ACC112 (cell line): ENCODE results near the gene PRPF8.

Experiments used
- H2AFZ ChIP-seq: fragments of 200-600 bp; sonication (generic); one replicate; pipeline ENCODE4 v1.6.0; 2017; ENCODE audit warnings: antibody characterized with exemption, low read length; ENCODE audit not compliant: unreplicated experiment
- H3K27ac ChIP-seq: fragments of 200-600 bp; sonication (generic); 2 replicates; pipeline ENCODE4 v1.5.1; 2014; ENCODE audit warnings: low read depth, mild to moderate bottlenecking, antibody characterized with exemption, low read length, moderate library complexity
- H3K27me3 ChIP-seq: fragments of 200-600 bp; sonication (generic); 2 replicates; pipeline ENCODE4 v1.6.1; 2014; ENCODE audit warnings: mild to moderate bottlenecking, antibody characterized with exemption, low read length, moderate library complexity, mixed read lengths; ENCODE audit not compliant: insufficient read depth
- H3K36me3 ChIP-seq: fragments of 200-600 bp; sonication (generic); 2 replicates; pipeline ENCODE4 v1.6.1; 2016; ENCODE audit warnings: mild to moderate bottlenecking, antibody characterized with exemption, low read length, moderate library complexity, mixed read lengths; ENCODE audit not compliant: insufficient read depth
- H3K4me1 ChIP-seq: fragments of 200-600 bp; sonication (generic); one replicate; pipeline ENCODE4 v1.6.1; 2016; ENCODE audit warnings: low read length, mixed read lengths; ENCODE audit not compliant: insufficient read depth, unreplicated experiment, control insufficient read depth
- H3K4me3 ChIP-seq: fragments of 200-600 bp; sonication (generic); 2 replicates; pipeline ENCODE4 v1.5.1; 2014; ENCODE audit warnings: mild to moderate bottlenecking, low read depth, low read length
- H3K79me2 ChIP-seq: fragments of 200-600 bp; sonication (generic); one replicate; pipeline ENCODE4 v1.6.0; 2016; ENCODE audit warnings: low read length; ENCODE audit not compliant: control insufficient read depth, unreplicated experiment, insufficient read depth

The PRPF8 gene

GRCh38 chr17:1684378-1685189 lies at the start of gene PRPF8:
Gene PRPF8, minus strand, starts transcription at chr17:1684867. Its CDS starts 296 bp downstream, at chr17:1684571.
- Histone ChIP-seq H3K79me2 (peaks cover 45% of the 10 kb centered on the region), H3K4me1 (peaks cover 6% of the 10 kb centered on the region), H3K27ac (peak within 1 kb of the TSS; percentile 71), H3K4me3 (peak within 1 kb of the TSS; percentile 90), H3K27me3 (no peaks in the 10 kb centered on the region), H2AFZ (peak within 1 kb of the TSS; percentile 97), H3K36me3 (peaks cover 38% of the 10 kb centered on the region)

GRCh38 chr17:1733759-1734158 lies 49.1 kb upstream of the PRPF8 start:
- no peak overlapping the region for H3K4me3 ChIP-seq
- H2AFZ ChIP-seq: no peak overlapping the region
- H3K79me2 ChIP-seq: no peaks in the 10 kb centered on the region
- peaks cover 9% of the 10 kb centered on the region; the same call in 1 of the 2 replicates for H3K36me3 ChIP-seq
- no peak overlapping the region for H3K27ac ChIP-seq
- H3K4me1 ChIP-seq: peaks cover 26% of the 10 kb centered on the region
- no peaks in the 10 kb centered on the region for H3K27me3 ChIP-seq

- Histone ChIP-seq H2AFZ (no peak overlapping the region), H3K27ac (no peak overlapping the region), H3K4me3 (no peak overlapping the region), H3K4me1 (peaks cover 26% of the 10 kb centered on the region), H3K36me3 (peaks cover 8% of the 10 kb centered on the region; the same call in 1 of the 2 replicates), H3K27me3 (no peaks in the 10 kb centered on the region), H3K79me2 (peaks cover 4% of the 10 kb centered on the region)
These were observed 48.2 kb upstream of the PRPF8 start for GRCh38 chr17:1732833-1733321.

- peaks cover 3% of the 10 kb centered on the region; the same call in 1 of the 2 replicates for H3K36me3 ChIP-seq
- peaks cover 26% of the 10 kb centered on the region for H3K4me1 ChIP-seq
- no peak overlapping the region for H3K4me3 ChIP-seq
- H3K27ac ChIP-seq: no peak overlapping the region
- no peak overlapping the region for H2AFZ ChIP-seq
- no peaks in the 10 kb centered on the region for H3K27me3 ChIP-seq
- H3K79me2 ChIP-seq: peaks cover 8% of the 10 kb centered on the region
These were observed 47.7 kb upstream of the PRPF8 start for GRCh38 chr17:1732241-1732832.

- Histone ChIP-seq H3K4me1 (peaks cover 15% of the 10 kb centered on the region), H2AFZ (no peak overlapping the region), H3K79me2 (peaks cover 18% of the 10 kb centered on the region), H3K27ac (peak overlapping the region; percentile 98), H3K27me3 (no peaks in the 10 kb centered on the region), H3K4me3 (no peak overlapping the region), H3K36me3 (no peaks in the 10 kb centered on the region; the same call in 1 of the 2 replicates)
These were observed 46.5 kb upstream of the PRPF8 start for GRCh38 chr17:1731194-1731506.

- Histone ChIP-seq H3K27me3 (no peaks in the 10 kb centered on the region), H3K4me3 (peak overlapping the region; percentile 56), H2AFZ (no peak overlapping the region), H3K36me3 (no peaks in the 10 kb centered on the region; the same call in 1 of the 2 replicates), H3K27ac (peak overlapping the region; percentile 98), H3K4me1 (peaks cover 15% of the 10 kb centered on the region), H3K79me2 (peaks cover 22% of the 10 kb centered on the region)
These were observed 45.9 kb upstream of the PRPF8 start for GRCh38 chr17:1730326-1731193.

- peaks cover 20% of the 10 kb centered on the region for H3K4me1 ChIP-seq
- H3K27ac ChIP-seq: peak overlapping the region; percentile 98
- no peaks in the 10 kb centered on the region for H3K27me3 ChIP-seq
- no peaks in the 10 kb centered on the region; the same call in 1 of the 2 replicates for H3K36me3 ChIP-seq
- H3K79me2 ChIP-seq: peaks cover 28% of the 10 kb centered on the region
- no peak overlapping the region for H2AFZ ChIP-seq
- no peak overlapping the region for H3K4me3 ChIP-seq
These were observed 45.3 kb upstream of the PRPF8 start for GRCh38 chr17:1729966-1730325.

- no peak overlapping the region for H3K27ac ChIP-seq
- H3K36me3 ChIP-seq: no peaks in the 10 kb centered on the region; the same call in 1 of the 2 replicates
- no peak overlapping the region for H3K4me3 ChIP-seq
- no peaks in the 10 kb centered on the region for H3K27me3 ChIP-seq
- no peak overlapping the region for H2AFZ ChIP-seq
- H3K4me1 ChIP-seq: peaks cover 30% of the 10 kb centered on the region
- H3K79me2 ChIP-seq: peaks cover 31% of the 10 kb centered on the region
These were observed 43.4 kb upstream of the PRPF8 start for GRCh38 chr17:1727876-1728630.

GRCh38 chr17:1727258-1727789 lies 42.7 kb upstream of the PRPF8 start:
- Histone ChIP-seq H3K79me2 (peaks cover 31% of the 10 kb centered on the region), H3K4me3 (no peak overlapping the region), H3K4me1 (peaks cover 34% of the 10 kb centered on the region), H2AFZ (no peak overlapping the region), H3K27me3 (no peaks in the 10 kb centered on the region), H3K27ac (no peak overlapping the region), H3K36me3 (no peaks in the 10 kb centered on the region; the same call in 1 of the 2 replicates)
